GM19043 (cell line): ENCODE results near the gene ITPR2.

ENCODE experiments used
- ATAC-seq: cut with Tn5 transposase; IDR thresholded peaks from one replicate; pipeline ENCODE4 v1.9.1; 2021; ENCODE audit warnings: low read depth; ENCODE audit not compliant: unreplicated experiment

The ITPR2 gene

DNA sequence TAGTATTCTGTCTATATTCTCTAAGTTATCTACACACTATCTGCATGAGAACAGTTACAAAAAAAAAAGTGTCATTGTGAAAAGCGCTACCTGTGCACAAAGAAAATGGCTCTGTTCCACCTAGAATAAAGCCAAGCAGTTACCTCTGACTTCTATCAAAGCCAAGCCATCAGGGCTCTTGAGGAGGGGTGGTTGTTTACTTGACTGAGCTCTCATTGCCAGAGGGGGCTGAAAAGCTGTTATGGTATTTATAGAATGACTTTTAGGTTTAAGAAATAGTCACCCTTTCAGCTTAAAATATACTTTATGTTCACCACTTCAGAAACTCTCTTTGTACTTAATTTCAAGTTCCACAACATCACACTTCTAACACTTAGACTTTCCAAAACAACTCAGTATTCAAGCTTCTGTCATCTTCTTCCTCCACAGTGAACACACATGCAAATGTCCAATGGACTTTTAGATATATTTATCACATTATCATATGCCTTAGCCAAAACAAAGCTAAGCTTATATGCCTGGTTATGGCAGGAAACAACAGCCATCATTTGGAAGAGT is 7.5 kb downstream of the ITPR2 start:
- ATAC-seq = no peak

DNA sequence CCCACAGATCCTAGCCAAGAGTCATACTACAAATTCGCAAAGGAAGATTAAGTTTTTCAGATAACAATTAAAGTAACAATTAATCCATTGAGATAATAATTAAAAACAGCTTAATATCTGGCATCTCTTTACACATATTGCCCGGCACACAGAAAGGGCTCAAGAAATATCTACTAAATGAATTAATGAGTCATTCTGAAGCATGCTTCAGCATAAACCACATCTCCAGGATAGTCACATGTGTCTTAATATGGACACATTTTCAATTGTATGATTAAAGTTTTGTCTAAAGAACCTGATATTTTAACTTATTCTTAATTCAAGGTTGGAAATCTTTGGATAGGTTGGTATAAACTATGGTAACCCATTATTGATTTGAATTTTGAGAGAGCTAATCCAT is 9.6 kb downstream of the ITPR2 start:
- ATAC-seq = no peak

DNA sequence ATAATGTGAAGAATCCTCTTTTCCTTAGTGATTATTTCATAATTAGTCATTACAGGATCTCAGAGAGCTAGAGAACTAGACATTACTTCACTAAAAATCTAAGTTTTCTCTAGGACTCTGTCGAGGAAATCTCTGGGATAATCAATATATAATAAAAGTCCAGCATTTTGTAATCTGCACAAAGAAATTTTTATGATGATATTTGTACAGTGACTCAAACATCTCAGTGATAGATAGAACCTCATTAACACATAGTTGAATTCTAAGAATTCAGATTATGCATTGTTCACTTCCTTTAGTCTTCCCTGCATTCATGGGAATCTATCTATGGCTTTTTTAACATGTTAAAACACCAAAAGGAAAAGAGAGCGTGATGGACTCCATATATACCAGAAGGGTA is 11.0 kb downstream of the ITPR2 start:
- ATAC-seq = no peak

DNA sequence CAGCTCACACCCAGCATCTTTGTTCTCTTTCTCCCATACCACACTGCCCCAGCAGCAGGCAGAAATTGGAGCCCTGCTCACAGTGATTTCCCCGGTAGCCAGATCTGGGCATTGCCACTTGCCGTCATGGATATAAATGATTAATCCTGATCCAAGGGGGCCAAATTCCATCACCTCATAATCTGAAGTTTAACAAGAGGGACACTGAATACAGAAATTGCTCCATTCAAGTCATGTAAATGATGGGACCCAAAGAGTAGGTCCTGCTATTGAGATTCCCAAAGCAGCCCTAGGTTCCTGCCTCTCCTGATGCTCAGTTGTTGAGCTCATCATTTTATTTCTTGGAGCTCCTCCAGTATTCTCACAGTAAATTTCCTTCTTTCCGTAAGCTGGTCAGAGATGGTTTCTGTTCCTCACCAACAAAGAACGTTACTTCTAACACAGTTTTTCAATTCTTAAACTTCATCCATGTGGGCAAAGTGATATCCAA is 11.7 kb downstream of the ITPR2 start:
- ATAC-seq = no peak

DNA sequence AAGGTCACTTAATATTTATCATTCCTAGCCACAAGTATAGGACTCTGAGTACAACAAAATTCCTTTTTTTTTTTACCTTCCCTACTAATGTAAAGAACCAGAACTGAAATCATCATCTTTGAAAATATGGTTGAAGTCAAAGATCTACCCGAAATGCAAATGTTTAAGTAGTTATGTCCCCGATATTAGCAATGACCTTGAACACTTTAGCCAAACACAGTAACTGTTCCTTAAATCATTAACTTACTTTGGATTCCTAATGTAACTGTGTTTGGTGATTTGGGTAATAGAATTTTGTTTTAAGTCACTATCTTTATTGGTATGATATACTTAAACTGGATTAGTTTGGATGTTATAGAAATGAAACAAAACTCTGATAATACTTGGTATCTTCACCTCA is 14.4 kb downstream of the ITPR2 start:
- ATAC-seq = no peak

DNA sequence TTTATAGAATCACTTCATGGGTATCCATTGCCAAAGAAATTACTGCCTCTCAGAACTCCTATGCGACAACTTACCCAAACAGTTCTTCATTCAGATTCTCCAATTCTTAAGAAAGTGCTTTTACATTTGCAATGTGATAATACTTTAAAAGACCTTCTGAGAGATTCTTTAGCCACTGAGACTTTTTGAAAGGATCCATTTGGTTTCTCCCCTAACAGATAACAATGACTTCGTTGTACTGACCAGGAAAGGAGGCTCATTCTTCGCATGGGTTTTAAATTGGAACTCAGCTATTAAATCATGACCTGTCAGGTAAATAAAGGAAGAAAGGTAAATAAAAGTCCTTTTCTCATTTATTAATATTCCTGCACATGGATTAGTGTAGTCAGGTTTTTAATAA is 14.8 kb downstream of the ITPR2 start:
- no peak for ATAC-seq

DNA sequence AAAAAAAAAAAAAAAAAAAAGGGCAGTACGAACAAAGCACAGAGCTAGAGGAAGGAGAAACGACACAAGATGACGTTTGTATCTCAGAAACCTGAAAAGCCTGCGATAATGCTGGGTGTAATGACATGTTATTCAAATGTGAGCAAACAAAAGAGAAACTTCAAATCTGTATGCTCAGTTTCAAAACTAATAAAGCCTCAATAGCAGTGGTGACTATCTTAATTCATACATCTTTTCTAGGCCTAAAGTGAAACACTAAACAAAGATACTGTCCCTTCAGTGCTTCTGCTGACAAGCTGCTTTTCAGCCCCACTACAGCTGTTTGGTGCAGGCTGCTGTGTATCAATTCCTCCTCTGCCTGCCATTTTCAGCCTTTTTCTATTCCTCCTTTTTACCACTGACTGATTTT is 15.8 kb downstream of the ITPR2 start:
- ATAC-seq = peak; percentile 81

DNA sequence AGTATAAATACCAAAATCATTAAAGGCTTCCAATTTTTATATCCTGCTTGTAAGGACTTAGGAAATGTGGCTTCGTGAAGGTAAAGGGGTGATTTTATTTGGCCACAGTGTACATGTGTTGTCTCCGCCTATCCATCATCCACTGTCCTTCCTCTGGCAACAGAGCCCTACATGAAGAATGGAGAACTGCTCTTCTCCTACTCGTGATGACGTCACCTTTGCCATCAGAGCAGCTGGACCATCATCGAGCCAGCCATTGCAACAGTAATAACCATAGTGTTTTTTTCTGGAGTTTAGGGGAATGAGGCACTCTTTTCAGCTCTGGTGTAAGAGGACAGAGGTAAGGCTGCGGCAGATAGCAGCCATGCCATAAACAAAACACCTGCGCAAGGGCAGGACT is 19.2 kb downstream of the ITPR2 start:
- no peak for ATAC-seq

DNA sequence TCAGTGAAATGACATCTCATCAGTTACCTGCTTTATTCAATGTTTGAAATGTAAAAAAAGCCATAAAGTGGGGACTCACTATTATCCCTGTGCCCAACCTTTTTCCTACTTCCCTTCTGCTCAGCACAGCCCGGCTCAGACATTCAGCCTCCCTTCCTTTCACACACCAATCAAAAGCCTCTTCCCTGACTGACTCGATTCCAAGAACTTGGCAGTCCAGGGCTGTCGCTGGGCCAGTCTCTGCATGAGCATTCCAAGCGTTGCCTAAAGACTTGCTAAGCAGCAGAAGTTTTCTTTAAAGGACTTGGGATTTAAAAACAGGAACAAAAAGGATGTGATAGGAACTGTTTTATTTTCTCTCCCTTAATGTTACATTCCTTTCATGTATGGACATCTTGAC is 22.7 kb downstream of the ITPR2 start:
- no peak for ATAC-seq

DNA sequence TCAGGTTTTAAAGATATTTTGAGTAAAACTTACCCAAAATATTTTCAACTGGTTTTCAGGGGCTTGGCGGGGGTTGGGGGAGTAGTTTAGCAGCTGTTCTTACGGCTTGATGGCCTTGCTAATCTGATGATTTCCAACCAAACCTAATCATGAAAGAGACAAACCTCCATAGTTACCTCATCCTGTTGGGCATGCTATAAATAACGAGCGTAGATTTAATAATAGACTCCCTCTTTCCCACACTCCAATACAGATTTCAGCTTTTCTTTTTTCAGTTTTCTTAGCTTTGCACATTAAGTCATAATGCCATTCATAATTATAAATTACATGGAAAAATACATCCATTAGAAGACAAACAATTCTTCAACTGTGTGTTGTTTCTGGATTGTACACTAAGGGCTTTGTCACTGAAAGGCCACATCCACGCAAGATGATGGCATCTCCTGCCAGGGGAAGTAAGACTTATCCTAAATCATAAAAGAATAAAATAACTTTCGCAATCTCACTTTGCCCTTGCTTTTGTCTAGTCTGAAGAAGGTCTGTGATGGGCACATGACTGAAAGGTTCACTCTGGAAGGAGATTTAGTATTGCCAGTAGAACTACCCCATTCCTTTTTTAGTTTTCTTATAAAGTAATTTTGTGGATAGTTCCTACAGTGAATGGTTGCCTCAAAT is 23.2 kb downstream of the ITPR2 start:
- ATAC-seq = no peak

DNA sequence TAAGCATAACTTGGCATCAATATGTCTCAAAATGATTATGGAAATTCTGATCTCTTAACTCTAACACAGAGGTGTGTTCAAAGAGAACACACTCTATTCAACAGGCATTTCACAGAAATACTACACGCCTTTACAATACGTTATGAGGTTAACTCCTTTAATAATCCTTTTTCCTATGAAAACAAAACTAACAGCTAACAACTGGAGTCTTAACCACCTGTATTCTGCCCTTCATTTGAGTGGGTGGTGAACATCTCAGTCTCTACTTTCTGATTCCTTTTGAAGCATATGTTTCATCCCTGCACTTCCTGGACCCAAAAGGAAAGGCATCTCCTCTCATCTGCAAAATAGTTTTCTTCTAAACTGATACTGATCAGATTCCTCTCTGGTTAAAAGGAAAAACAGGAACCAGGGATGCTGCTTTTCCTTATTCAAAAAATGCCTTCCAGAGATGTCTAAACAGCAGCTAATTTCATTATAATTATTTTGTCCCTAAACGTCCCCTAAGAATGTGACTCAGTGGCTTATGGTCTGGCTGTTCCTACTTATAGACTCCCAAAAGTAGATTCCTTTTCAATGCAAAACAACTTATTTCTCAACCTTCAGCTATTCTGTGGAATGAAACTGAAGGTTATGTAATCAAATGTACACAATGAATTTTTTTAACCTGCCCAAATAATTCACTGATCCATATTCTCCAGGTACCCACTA is 24.1 kb downstream of the ITPR2 start:
- ATAC-seq = no peak

DNA sequence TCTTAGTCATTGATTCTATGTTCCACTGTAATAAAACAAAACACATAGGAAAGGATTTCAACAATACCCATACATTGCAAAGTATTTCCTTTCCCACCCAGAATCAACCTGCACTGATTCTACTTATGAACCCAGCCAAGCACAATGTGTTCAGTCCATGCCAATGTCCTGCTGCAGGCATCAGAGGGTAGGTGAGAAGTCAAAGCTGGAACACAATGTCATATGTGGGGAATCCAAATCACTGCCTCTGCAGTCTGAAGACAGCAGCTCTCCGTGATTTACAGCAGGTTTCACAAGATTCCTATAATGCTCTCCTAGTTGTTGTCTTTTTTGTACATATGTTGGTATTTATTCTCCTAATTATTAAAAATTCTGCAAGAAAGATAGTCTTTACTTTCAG is 25.7 kb downstream of the ITPR2 start:
- ATAC-seq = no peak

DNA sequence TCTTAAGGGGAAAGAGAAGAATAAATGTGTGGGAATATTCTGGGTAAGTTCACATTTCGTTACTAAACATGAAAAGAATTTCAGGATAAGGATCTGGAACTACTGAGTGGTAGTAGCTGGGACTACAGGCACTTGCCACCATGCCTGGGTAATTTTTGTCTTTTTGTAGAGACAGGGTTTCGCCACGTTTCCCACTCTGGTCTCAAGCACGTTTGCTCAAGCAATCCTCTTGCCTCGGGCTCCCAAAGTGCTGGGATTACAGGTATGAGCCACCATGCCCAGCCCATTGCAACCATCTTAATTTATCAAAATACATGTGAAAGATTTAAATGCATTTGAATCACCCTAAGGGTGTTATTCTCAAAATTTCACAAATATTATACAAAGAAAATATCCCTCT is 26.4 kb downstream of the ITPR2 start:
- no peak for ATAC-seq

DNA sequence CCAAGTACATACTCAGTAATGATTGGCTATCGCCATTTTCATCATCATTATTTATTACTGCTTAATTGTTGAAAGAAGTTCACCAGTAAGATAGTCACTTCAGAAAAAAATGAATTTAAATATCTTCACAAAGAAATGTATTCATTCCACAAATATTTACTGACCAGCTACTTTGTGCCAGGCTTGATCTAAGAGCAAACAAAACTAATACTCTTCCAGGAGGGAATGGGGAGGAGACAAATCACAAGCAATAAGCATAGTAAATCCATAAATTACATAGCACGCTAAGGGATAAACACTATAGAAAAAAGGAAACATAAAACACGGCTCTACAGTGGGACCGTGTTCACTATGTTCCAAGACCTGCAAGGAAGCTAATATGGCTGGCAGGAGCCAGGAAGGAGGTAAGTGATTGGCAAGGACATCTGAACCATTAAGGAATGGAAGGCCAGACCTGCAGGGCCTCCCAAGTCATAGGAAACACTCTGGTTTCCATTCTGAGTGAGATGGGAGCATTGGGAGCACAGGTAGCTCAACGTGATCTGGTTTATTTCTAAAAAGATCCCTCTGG is 27.5 kb downstream of the ITPR2 start:
- ATAC-seq = no peak

DNA sequence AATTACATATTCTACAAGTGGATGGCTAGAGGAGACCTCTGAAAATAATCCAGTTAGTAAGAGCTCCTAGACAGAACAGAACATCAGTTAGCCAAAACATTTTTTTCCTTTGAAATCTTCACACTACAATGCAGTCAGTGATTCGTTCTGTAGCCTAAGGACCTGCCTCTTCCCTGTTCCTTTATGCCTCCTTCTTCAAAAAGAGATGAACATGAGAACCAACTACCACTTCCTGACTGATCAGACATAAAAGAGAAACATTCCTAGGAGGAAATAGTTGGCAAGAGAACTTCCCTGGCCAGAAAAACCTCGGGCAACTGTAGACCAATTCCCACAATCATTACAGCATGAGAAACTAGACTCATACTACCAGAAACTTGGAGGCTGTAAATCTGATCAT is 29.4 kb downstream of the ITPR2 start:
- ATAC-seq = no peak

DNA sequence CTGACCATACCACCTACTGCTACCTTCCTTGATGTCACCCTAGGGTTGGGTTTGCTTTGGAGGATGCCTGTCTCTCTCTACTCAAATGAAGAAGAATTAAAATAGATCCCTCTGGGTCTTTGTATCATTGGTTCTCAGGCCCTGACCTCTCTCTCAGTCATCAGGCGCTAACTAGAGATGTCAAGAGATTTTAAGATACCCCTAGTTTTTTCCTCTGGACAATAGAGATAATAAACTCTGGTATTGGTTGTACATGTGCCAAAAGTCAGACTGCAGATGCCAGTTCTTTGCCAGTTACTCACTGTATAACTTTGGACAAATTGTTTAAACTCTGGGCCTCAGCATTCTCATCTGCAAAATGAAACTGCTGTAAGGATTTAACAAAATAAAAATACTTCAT is 31.5 kb downstream of the ITPR2 start:
- ATAC-seq = no peak

DNA sequence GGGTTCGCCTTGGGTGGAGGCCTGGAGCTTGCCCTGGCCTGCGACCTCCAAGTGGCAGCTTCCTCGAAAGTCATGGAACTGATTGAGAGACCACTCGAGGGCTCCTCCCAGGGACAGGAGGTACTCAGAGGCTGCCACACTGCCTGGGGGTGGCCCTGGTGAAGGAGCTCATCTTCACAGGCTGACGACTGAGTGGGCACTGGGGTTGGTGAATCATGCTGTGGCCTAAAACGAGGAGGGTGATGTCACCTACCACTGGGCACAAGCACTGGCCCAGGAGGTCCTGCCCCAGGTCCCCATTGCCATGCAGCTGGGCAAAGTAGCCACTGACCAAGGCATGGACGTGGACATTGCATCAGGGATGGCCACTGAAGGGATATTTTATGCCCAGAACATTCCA is 32.1 kb downstream of the ITPR2 start:
- ATAC-seq = no peak

DNA sequence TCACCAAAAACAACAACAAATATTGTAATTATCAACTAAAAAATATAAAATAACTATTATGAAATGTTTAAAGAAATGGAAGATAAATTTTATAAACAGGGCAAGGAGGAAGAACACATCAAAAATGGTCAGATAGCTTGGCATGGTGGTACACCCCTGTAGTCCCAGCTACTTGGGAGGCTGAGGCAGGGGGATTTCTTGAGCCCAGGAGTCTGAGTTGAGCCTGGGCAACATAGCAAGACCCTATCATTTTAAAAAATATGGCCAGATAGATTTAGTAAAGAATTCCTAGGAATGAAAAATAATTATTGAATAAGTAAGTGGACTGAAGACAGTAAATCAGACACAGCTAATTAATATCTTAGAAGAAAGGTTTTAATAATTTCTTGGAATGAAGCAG is 32.6 kb downstream of the ITPR2 start:
- no peak for ATAC-seq

DNA sequence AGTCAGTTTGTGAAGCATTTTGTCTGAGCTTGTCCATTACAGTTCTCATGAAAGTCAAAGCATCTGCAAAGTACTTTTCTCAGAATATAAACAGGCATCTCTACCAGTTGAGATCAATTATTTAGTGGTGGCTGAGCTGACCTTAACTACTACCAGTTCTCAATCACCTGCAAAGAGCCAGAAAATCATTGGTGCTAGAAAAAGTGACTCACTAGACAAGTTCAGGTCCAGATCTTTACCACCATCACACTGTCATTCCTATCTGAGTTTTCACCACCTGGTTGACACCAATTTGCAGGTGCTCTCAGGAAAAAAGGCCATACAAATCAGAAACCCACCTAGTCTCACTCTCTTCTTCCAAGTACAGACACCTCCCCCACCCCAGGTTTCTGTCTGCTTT is 33.3 kb downstream of the ITPR2 start:
- ATAC-seq = no peak

DNA sequence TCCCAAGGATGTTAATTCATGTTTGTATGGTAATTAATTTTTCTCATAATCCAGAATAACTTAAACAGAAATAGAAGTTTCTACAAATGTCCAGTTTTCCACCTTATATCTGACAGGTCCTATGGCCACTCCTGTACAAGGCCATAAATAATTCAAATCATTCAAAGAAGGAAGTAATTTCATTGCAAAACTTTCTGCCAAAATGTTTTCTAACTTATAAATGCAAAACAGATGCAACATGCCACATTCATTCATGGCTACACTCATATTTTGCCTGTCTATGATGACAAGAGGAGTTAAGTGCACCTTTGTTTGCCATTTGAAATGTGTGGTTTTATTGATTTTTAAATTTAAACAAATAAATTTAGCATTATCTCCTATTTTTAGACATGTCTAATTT is 34.4 kb downstream of the ITPR2 start:
- ATAC-seq = no peak

DNA sequence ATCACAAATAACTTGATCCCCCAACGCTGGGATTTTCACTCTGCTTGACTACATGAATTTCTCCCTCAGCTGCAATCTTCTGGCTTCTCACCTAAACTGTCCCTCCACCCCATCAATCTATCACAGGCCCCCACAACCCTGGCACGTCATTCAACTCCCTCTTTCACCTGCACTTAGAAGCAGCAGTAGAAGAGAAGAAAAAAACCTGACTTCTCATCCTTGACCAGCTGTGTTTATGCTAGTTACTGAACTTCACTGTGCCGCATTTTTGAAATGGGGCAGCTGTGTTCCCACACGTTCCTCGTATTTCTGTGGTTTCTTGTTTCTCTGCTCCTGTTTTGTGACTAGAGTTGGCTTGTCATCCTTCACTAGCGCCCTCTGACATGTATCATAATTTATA is 35.0 kb downstream of the ITPR2 start:
- ATAC-seq = peak; percentile 73

DNA sequence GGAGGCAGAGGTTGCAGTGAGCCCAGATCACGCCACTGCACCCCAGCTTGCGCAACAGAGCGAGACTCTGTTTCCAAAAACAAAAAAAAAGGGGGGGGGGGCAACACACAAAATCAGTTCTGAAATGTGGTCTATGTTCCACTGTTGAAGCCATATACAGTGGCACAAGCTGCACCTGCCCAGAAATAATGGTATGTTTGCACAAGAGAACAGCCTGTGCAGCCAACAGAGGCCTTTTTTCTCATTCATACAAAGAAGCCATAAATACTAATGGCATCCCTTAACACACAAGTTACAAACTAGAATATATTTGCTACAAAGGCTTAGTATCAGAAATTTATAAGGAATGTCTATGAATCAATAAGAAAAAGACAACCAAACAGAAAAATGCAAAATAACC is 37.1 kb downstream of the ITPR2 start:
- ATAC-seq = no peak
